ENCODE data around the gene BTG4. TPM values are rescaled to one million over a fixed set of nuclear protein-coding genes. Genes with fewer than 3 reads are reported as not detected.

Gene BTG4
- total and polyA plus RNA-seq, 2 of the 8 experiments (the other 6 are each of a cell fraction or from before 2014, with no cell fraction given) = 0.06 TPM; not detected in 1

DNA sequence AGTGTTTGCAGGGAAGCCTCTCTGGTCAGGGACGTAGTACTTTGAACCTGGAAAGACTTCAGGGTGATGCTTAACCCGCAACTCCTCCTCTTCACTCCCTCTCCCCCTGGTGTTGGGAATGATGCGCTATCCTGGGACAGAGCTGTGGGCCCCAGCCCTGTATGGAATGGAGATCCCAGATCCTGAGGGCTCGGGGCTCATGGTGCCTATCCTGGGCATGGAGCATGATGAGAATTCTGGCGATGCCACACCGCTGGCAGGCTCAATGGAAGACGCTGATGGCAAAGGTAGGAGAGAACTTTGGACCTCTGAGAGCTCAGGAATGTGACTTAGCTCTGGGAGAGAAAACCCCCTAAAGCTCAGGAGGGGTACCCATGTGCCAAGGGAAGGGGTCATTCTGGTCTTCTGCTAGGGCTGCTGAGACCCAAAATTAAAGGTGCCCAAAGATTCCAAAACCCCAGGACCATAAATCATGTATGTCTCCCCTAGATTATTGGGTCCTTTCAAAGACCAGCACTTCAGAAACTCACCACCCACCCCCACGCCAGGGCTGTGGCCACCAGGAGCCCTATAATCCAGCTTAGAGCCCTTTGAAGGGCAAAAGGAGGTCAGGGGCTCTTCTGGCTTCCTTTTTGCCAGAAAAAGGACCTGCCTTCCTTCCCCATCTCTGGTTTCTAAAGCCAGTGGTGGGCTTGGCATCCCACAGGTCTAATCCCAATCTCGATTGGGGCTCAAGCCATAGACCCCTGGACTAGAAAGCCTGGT, 52.5 kb downstream of the BTG4 start:
- Histone ChIP-seq H3K79me2 (ENCODE audit: control insufficient read depth in 1 of 2, insufficient read depth in 2 of 2, low read length in 2 of 2) (no peaks in the 10 kb centered on the region), H3K4ac (replicated peaks; ENCODE audit: insufficient read length, low read depth, low read length) (no peak overlapping the region), H3K79me1 (ENCODE audit: low read depth, low read length) (no peaks in the 10 kb centered on the region), H3K23me2 (ENCODE audit: low read depth, low read length) (peaks cover 3% of the 10 kb centered on the region; the same call in 1 of the 2 replicates), H2BK5ac (ENCODE audit: low read depth, low read length) (no peak overlapping the region), H3K36me3 (ENCODE audit: control insufficient read depth in 2 of 4, insufficient read depth in 4 of 4, low read length in 3 of 4) (no peaks in the 10 kb centered on the region), H2BK15ac (ENCODE audit: low read length) (no peak overlapping the region), H2BK12ac (ENCODE audit: low read depth, low read length) (no peak overlapping the region), H2AFZ (ENCODE audit: low read length) (no peak overlapping the region), H3K4me3 (ENCODE audit: extremely low read depth in 1 of 4, insufficient read depth in 2 of 4, low read depth in 3 of 4, low read length in 4 of 4) (no peak overlapping the region), H2BK120ac (replicated peaks; ENCODE audit: low read depth, low read length) (no peak overlapping the region), H3K27ac (ENCODE audit: low read depth, low read length) (no peak overlapping the region), H4K8ac (ENCODE audit: extremely low read depth, insufficient read depth, low read length) (no peak overlapping the region), H3K4me2 (ENCODE audit: insufficient read depth in 1 of 2, low read depth in 2 of 2, low read length in 2 of 2) (no peak overlapping the region), H3K18ac (ENCODE audit: extremely low read depth, low read length) (no peak overlapping the region), H3K56ac (replicated peaks; ENCODE audit: insufficient read length, low read depth, low read length) (no peak overlapping the region), H4K5ac (ENCODE audit: insufficient read length, low read depth, low read length) (no peak overlapping the region), H3K27me3 (replicated peaks in 1 of 4; ENCODE audit: control insufficient read depth in 3 of 4, extremely low read depth in 1 of 4, insufficient read depth in 3 of 4, low read length in 3 of 4) (no peaks in the 10 kb centered on the region; a peak in 1 of 7 replicates), H2AK5ac (ENCODE audit: low read depth, low read length) (no peak overlapping the region), H4K91ac (replicated peaks; ENCODE audit: insufficient read length, low read length) (no peak overlapping the region), H2BK20ac (ENCODE audit: low read length) (no peak overlapping the region), H4K20me1 (replicated peaks in 1 of 2; ENCODE audit: control insufficient read depth in 1 of 2, insufficient read depth in 2 of 2, low read length in 2 of 2) (no peaks in the 10 kb centered on the region), H3K14ac (ENCODE audit: insufficient read length) (no peak overlapping the region), H3K23ac (ENCODE audit: insufficient read length) (no peak overlapping the region), H3K4me1 (replicated peaks in 1 of 4; ENCODE audit: control insufficient read depth in 3 of 4, insufficient read depth in 4 of 4, low read length in 3 of 4) (peaks cover 0 to 7% (median 4%) of the 10 kb centered on the region in 4 experiments; a peak in 3 of 7 replicates), H3K9ac (replicated peaks in 1 of 4; ENCODE audit: extremely low read depth in 1 of 4, low read depth in 3 of 4, low read length in 3 of 4) (no peak overlapping the region), H3K9me3 (ENCODE audit: insufficient read depth in 2 of 2, low read depth in 1 of 2, low read length in 1 of 2) (no peaks in the 10 kb centered on the region)
- TF ChIP-seq, protein P1, sequence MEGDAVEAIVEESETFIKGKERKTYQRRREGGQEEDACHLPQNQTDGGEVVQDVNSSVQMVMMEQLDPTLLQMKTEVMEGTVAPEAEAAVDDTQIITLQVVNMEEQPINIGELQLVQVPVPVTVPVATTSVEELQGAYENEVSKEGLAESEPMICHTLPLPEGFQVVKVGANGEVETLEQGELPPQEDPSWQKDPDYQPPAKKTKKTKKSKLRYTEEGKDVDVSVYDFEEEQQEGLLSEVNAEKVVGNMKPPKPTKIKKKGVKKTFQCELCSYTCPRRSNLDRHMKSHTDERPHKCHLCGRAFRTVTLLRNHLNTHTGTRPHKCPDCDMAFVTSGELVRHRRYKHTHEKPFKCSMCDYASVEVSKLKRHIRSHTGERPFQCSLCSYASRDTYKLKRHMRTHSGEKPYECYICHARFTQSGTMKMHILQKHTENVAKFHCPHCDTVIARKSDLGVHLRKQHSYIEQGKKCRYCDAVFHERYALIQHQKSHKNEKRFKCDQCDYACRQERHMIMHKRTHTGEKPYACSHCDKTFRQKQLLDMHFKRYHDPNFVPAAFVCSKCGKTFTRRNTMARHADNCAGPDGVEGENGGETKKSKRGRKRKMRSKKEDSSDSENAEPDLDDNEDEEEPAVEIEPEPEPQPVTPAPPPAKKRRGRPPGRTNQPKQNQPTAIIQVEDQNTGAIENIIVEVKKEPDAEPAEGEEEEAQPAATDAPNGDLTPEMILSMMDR (IDR thresholded peaks at IDR 0.05; ENCODE audit: control extremely low read depth in 1 of 3, insufficient read depth in 1 of 3, low read depth in 1 of 3, low read length in 3 of 3) = peak in 2 of 3 experiments; percentile 35 to 39; a peak in 2 of 4 replicates
- TF ChIP-seq JUN (IDR thresholded peaks at IDR 0.05; ENCODE audit: low read depth, low read length) (no peak), RAD21 (IDR thresholded peaks at IDR 0.05 in 1 of 2, conservative IDR thresholded peaks at IDR 0.05 in 1 of 2; ENCODE audit: low read depth in 2 of 2, low read length in 2 of 2) (peak in 1 of 2 experiments; percentile 11; a peak in 1 of 4 replicates)
- DNase-seq (ENCODE audit: low read depth in 1 of 2, low spot score in 2 of 2) (no peak), FAIRE-seq (no peak)
- ChIA-PET CTCF (ENCODE audit: partially characterized antibody) (interaction anchor here (0.5 to 2.5 kb wide), 16 partner anchors 9 to 1010 kb away, joined by 3 to 12 read pairs (median 4); no protein-coding TSS in a partner anchor), POLR2A (ENCODE audit: partially characterized antibody) (no interaction called here)
- 87% methylated on average over 9 of the region's 9 CpGs; no CpG with 5 or more reads in 1 of the 2 experiments for WGBS, 2 experiments (ENCODE audit: extremely low coverage in 1 of 2, insufficient coverage in 1 of 2, insufficient read length in 1 of 2, insufficient replicate concordance in 2 of 2, low coverage in 1 of 2, low lambda C conversion rate in 2 of 2, missing lambda C conversion rate in 1 of 2)

Measured in H1 (cell line).